ENCODE data around the gene ARHGEF25. TPM values are rescaled to one million over a fixed set of nuclear protein-coding genes. Genes with fewer than 3 reads are reported as not detected.
"Not testable (repeated sequence)": the region's sequence is repeated elsewhere in the genome, so short reads cannot be mapped to it uniquely, and the experiment has no call there.

The ARHGEF25 gene
- total RNA-seq, 1 donor from 2014 or later: 61.3 TPM

GRCh38 chr12:57617942-57618341 lies 6.7 kb downstream of the ARHGEF25 start:
- ATAC-seq (no peak), DNase-seq (ENCODE audit: low spot score) (no peak)
- intact Hi-C loops (cut with DNase I): no loop called here

GRCh38 chr12:57618431-57618830 lies 7.2 kb downstream of the ARHGEF25 start:
- intact Hi-C loops (cut with DNase I); ATAC-seq; DNase-seq (ENCODE audit: low spot score): not testable (repeated sequence)

- DNase-seq (ENCODE audit: low spot score): no peak
- intact Hi-C loops (cut with DNase I): no loop called here
- no peak for ATAC-seq
Observed at GRCh38 chr12:57618966-57619433, 7.8 kb downstream of the ARHGEF25 start.

- DNase-seq (ENCODE audit: low spot score): no peak
Observed at GRCh38 chr12:57619434-57620244, 8.4 kb downstream of the ARHGEF25 start.

GRCh38 chr12:57620245-57620935 lies 9.2 kb downstream of the ARHGEF25 start:
- intact Hi-C loops (cut with DNase I): loop anchor here (5.0 kb wide), 1 partner anchor 38 kb away; no protein-coding TSS in a partner anchor
- ATAC-seq: no peak
- DNase-seq (ENCODE audit: low spot score): no peak

More at GRCh38 chr12:57619434-57620244, 8.4 kb downstream of the ARHGEF25 start:
- ATAC-seq: no peak
- intact Hi-C loops (cut with DNase I): loop anchor here (5.0 kb wide), 1 partner anchor 37 kb away; no protein-coding TSS in a partner anchor

- ATAC-seq: peak; percentile 40
- intact Hi-C loops (cut with DNase I): loop anchor here (5.0 kb wide), 1 partner anchor 39 kb away; no protein-coding TSS in a partner anchor
Observed at GRCh38 chr12:57620936-57621496, 9.8 kb downstream of the ARHGEF25 start.

GRCh38 chr12:57621497-57622292 lies 10.5 kb downstream of the ARHGEF25 start:
- DNase-seq (ENCODE audit: low spot score): peak; percentile 80
- ATAC-seq: peak; percentile 80
- intact Hi-C loops (cut with DNase I): loop anchor here (5.0 kb wide), 1 partner anchor 39 kb away; no protein-coding TSS in a partner anchor

More at GRCh38 chr12:57620936-57621496, 9.8 kb downstream of the ARHGEF25 start:
- no peak for DNase-seq (ENCODE audit: low spot score)

- no peak for DNase-seq (ENCODE audit: low spot score)
- intact Hi-C loops (cut with DNase I): loop anchor here (5.0 kb wide), 1 partner anchor 40 kb away; no protein-coding TSS in a partner anchor
- ATAC-seq: no peak
Observed at GRCh38 chr12:57622293-57623245, 11.3 kb downstream of the ARHGEF25 start.

- ATAC-seq: no peak
- intact Hi-C loops (cut with DNase I): loop anchor here (5.0 kb wide), 1 partner anchor 41 kb away; no protein-coding TSS in a partner anchor
- DNase-seq (ENCODE audit: low spot score): no peak
Observed at GRCh38 chr12:57623385-57623784, 12.2 kb downstream of the ARHGEF25 start.

- ATAC-seq: no peak
- DNase-seq (ENCODE audit: low spot score): no peak
- intact Hi-C loops (cut with DNase I): loop anchor here (5.0 kb wide), 1 partner anchor 42 kb away; no protein-coding TSS in a partner anchor
Observed at GRCh38 chr12:57623811-57624390, 12.7 kb downstream of the ARHGEF25 start.

- DNase-seq (ENCODE audit: low spot score): no peak
- intact Hi-C loops (cut with DNase I): loop anchor here (5.0 kb wide), 1 partner anchor 42 kb away; no protein-coding TSS in a partner anchor
- ATAC-seq: no peak
Observed at GRCh38 chr12:57624441-57625220, 13.4 kb downstream of the ARHGEF25 start.

- intact Hi-C loops (cut with DNase I): no loop called here
- DNase-seq (ENCODE audit: low spot score): no peak
- ATAC-seq: no peak
Observed at GRCh38 chr12:57625261-57626032, 14.2 kb downstream of the ARHGEF25 start.

GRCh38 chr12:57626111-57626920 lies 15.1 kb downstream of the ARHGEF25 start:
- DNase-seq (ENCODE audit: low spot score) (no peak), ATAC-seq (no peak)
- intact Hi-C loops (cut with DNase I): no loop called here

- no peak for DNase-seq (ENCODE audit: low spot score)
- intact Hi-C loops (cut with DNase I): no loop called here
- no peak for ATAC-seq
Observed at GRCh38 chr12:57626921-57627445, 15.7 kb downstream of the ARHGEF25 start.
